MCF 10A (cell line): Measurements from ENCODE around the gene TMEM254. TPM values are rescaled to one million over a fixed set of nuclear protein-coding genes. Genes with fewer than 3 reads are reported as not detected.

ENCODE experiments used
- BruUV-seq: library from RNA; stranded (reverse); fragments of 400-500 nt; replicated peaks from 2 replicates; lab custom pipeline; 2021; lab: Mats Ljungman, UMichigan
- CTCF ChIA-PET: fragments of 300-600 bp; sonication (Branson Sonifier 250); formaldehyde crosslinking; extraction: SDS; loops from one replicate; lab custom pipeline; 2021; ENCODE audit warnings: antibody characterized with exemption, inconsistent platforms; lab: Yijun Ruan, JAX
- POLR2A ChIA-PET: fragments of 300-600, 350-650 bp; sonication (Branson Sonifier 250); formaldehyde crosslinking; extraction: SDS; loops from one replicate; lab custom pipeline; 2020; ENCODE audit warnings: antibody characterized with exemption, inconsistent platforms; lab: Yijun Ruan, JAX
- DNase-seq: peaks from one replicate; pipeline ENCODE4 v3.0.0-alpha.2; 2018; ENCODE audit not compliant: unreplicated experiment
- H3K27ac Mint-ChIP-seq: one replicate; pipeline ENCODE4 v1.8.0; 2022; ENCODE audit warnings: mild to moderate bottlenecking, low read depth, mixed read lengths; ENCODE audit not compliant: unreplicated experiment
- H3K27me3 Mint-ChIP-seq: one replicate; pipeline ENCODE4 v1.8.0; 2022; ENCODE audit warnings: mixed read lengths; ENCODE audit not compliant: insufficient read depth, unreplicated experiment
- H3K36me3 Mint-ChIP-seq: one replicate; pipeline ENCODE4 v1.8.0; 2022; ENCODE audit warnings: mild to moderate bottlenecking, moderate library complexity, mixed read lengths; ENCODE audit not compliant: insufficient read depth, unreplicated experiment
- H3K4me1 Mint-ChIP-seq: one replicate; pipeline ENCODE4 v1.8.0; 2022; ENCODE audit warnings: mixed read lengths; ENCODE audit not compliant: insufficient read depth, unreplicated experiment
- H3K4me3 Mint-ChIP-seq: one replicate; pipeline ENCODE4 v1.8.0; 2022; ENCODE audit warnings: mild to moderate bottlenecking, moderate library complexity, mixed read lengths; ENCODE audit not compliant: unreplicated experiment
- H3K9me3 Mint-ChIP-seq: one replicate; pipeline ENCODE4 v1.8.0; 2022; ENCODE audit warnings: mixed read lengths; ENCODE audit not compliant: unreplicated experiment
- intact Hi-C: fragments of 100-400 bp; cut with micrococcal nuclease; formaldehyde crosslinking; loops from 2 replicates; pipeline ENCODE4 v1.14.1; 2022
- total RNA-seq: library from RNA; stranded (reverse); gene quantifications from 2 replicates; pipeline ENCODE4 v1.2.3, GENCODE V29; 2022
- TF ChIP-seq, protein P1 (sequence below): fragments of 200-600 bp; IDR thresholded peaks from one replicate; pipeline ENCODE4 v1.8.0; 2022; ENCODE audit warnings: antibody characterized with exemption, mild to moderate bottlenecking; ENCODE audit not compliant: unreplicated experiment

The TMEM254 gene
- total RNA-seq, 1 experiment from 2014 or later: 24.7 TPM

GRCh38 chr10:80079312-80079719 is 851 bp downstream of the TMEM254 start:
- TF ChIP-seq, protein P1, sequence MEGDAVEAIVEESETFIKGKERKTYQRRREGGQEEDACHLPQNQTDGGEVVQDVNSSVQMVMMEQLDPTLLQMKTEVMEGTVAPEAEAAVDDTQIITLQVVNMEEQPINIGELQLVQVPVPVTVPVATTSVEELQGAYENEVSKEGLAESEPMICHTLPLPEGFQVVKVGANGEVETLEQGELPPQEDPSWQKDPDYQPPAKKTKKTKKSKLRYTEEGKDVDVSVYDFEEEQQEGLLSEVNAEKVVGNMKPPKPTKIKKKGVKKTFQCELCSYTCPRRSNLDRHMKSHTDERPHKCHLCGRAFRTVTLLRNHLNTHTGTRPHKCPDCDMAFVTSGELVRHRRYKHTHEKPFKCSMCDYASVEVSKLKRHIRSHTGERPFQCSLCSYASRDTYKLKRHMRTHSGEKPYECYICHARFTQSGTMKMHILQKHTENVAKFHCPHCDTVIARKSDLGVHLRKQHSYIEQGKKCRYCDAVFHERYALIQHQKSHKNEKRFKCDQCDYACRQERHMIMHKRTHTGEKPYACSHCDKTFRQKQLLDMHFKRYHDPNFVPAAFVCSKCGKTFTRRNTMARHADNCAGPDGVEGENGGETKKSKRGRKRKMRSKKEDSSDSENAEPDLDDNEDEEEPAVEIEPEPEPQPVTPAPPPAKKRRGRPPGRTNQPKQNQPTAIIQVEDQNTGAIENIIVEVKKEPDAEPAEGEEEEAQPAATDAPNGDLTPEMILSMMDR: no peak
- Mint-ChIP-seq H3K27ac (peak overlapping the region; percentile 91), H3K4me1 (peaks cover 15% of the 10 kb centered on the region), H3K36me3 (peaks cover 14% of the 10 kb centered on the region), H3K27me3 (no peaks in the 10 kb centered on the region), H3K9me3 (no peaks in the 10 kb centered on the region), H3K4me3 (peak overlapping the region; percentile 82)
- ChIA-PET CTCF (interaction anchor here (0.6 to 1.3 kb wide), 5 partner anchors 35 to 142 kb away, joined by 3 to 6 read pairs (median 3); no protein-coding TSS in a partner anchor), POLR2A (interaction anchor here (1.0 to 2.8 kb wide), 11 partner anchors 12 to 131 kb away, joined by 3 to 13 read pairs (median 4); partner anchors contain the start of genes ANXA11 and SFTPD)
- intact Hi-C loops: loop anchor here (5.0 kb wide), 1 partner anchor 128 kb away; the partner anchor contains the start of gene ANXA11
- no peak for DNase-seq
- BruUV-seq: TSS peak; percentile 80

- intact Hi-C loops: no loop called here
- no peak overlapping the region for H3K27ac Mint-ChIP-seq
Measured at GRCh38 chr10:80081026-80081425, 2.6 kb downstream of the TMEM254 start.

DNA sequence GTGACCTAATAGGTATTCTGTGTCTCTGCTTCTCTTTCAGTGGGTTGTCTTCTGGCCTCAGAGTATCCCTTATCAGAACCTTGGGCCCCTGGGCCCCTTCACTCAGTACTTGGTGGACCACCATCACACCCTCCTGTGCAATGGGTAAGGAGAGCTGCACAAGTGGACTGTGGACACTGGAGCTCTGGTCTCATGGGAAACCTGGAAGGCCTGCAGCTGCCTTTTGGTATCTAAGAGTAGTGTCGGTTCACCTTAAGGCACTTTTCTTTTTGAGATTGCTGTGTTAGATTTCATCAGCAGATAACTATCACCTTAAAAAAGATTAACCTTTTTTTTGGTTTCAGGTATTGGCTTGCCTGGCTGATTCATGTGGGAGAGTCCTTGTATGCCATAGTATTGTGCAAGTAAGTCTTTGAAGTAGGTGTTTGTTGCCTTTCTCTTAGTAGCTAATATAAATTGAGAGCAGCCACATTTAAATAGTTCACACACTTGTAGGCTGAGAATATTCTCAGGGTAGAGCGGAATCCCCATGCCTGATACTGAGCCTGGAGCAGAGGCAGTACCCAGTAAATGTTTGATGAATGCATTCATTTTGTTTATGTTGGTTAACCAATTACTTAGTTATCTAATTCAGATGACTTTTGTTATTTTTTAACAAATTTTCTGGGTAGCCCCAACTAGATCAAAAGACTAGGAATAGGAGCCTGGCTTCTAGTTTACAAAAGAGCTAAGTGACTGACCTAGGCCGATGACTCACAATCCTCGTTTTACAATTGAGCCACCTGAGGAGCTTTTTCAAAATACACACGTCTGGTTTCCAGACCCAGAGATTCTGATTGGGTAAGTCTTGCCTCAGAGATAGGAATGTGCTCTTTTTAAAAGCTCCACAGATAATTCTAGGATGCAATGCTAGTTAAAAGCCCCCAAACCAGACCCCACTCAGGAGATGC is 3.6 kb downstream of the TMEM254 start:
- no peaks in the 10 kb centered on the region for H3K27me3 Mint-ChIP-seq
- TF ChIP-seq, protein P1: no peak
- no TSS peak for BruUV-seq
- H3K9me3 Mint-ChIP-seq: no peaks in the 10 kb centered on the region
- intact Hi-C loops: no loop called here
- ChIA-PET CTCF (interaction anchor here (0.5 to 2.7 kb wide), 6 partner anchors 15 to 510 kb away, joined by 3 to 6 read pairs (median 4); no protein-coding TSS in a partner anchor), POLR2A (interaction anchor here (0.7 to 2.1 kb wide), 16 partner anchors 9 to 133 kb away, joined by 3 to 12 read pairs (median 3); partner anchors contain the start of genes ANXA11 and SFTPD)
- H3K36me3 Mint-ChIP-seq: peaks cover 33% of the 10 kb centered on the region
- H3K4me1 Mint-ChIP-seq: peaks cover 15% of the 10 kb centered on the region
- peak overlapping the region; percentile 25 for H3K27ac Mint-ChIP-seq
- DNase-seq: peak; percentile 77
- no peak overlapping the region for H3K4me3 Mint-ChIP-seq

More at GRCh38 chr10:80081026-80081425, 2.6 kb downstream of the TMEM254 start:
- TF ChIP-seq, protein P1: no peak
- H3K36me3 Mint-ChIP-seq: peaks cover 27% of the 10 kb centered on the region
- BruUV-seq: no TSS peak
- peaks cover 15% of the 10 kb centered on the region for H3K4me1 Mint-ChIP-seq
- no peaks in the 10 kb centered on the region for H3K27me3 Mint-ChIP-seq
- DNase-seq: no peak
- CTCF ChIA-PET: no interaction called here
- POLR2A ChIA-PET: interaction anchor here (0.6 to 1.7 kb wide), 2 partner anchors 15 to 1543 kb away, joined by 3 read pairs; no protein-coding TSS in a partner anchor
- H3K9me3 Mint-ChIP-seq: no peaks in the 10 kb centered on the region
- H3K4me3 Mint-ChIP-seq: no peak overlapping the region

DNA sequence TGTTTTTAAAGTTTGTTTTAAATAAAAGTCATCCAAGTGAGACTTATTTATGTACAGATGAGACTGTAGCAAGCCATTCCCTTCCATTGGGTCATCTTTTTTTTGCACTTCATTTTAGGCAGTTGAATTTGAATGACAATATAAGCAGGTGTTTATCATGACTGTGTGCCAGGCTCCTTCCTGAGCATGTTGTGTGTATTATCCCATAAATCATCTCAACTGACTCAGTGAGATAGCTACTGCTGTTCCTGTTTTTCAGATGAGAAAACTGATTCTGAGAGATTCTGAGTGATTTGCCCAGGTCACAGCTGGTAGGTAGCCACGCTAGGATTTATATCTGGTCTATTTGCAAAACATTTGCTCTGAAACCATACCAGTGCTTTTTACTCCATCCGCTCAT is 11.7 kb downstream of the TMEM254 start:
- Mint-ChIP-seq H3K36me3 (peaks cover 18% of the 10 kb centered on the region), H3K9me3 (no peaks in the 10 kb centered on the region), H3K4me3 (no peak overlapping the region), H3K27ac (no peak overlapping the region), H3K4me1 (no peaks in the 10 kb centered on the region), H3K27me3 (no peaks in the 10 kb centered on the region)
- intact Hi-C loops: no loop called here
- ChIA-PET POLR2A (no interaction called here), CTCF (interaction anchor here (0.7 to 1.2 kb wide), 2 partner anchors 31 to 69 kb away, joined by 5 read pairs; no protein-coding TSS in a partner anchor)
- BruUV-seq: no TSS peak
- no peak for DNase-seq
- TF ChIP-seq, protein P1: no peak
